Suprapubic skin (tissue), 3 donors: ENCODE data around the gene FKBP2.

ENCODE experiments used
- CTCF ChIP-seq, 2 donors: fragments of 200-600 bp in 1 of 2; fragments of 450-650 bp in 1 of 2; sonication (generic) in 1 of 2; IDR thresholded peaks; one replicate each; pipeline ENCODE4 v1.5.1; 2016 to 2019; ENCODE audit warnings: antibody characterized with exemption in 2 of 2, mild to moderate bottlenecking in 1 of 2, moderate library complexity in 1 of 2
- POLR2A ChIP-seq, 2 donors: fragments of 450-650 bp; IDR thresholded peaks; one replicate each; pipeline ENCODE4 v1.6.1; 2017; ENCODE audit warnings: antibody characterized with exemption in 2 of 2, mild to moderate bottlenecking in 2 of 2, moderate library complexity in 2 of 2

- TF ChIP-seq CTCF (IDR thresholded peaks at IDR 0.05): no peak
- no peak for TF ChIP-seq POLR2A (IDR thresholded peaks at IDR 0.05)
Observed at GRCh38 chr11:64230985-64231365, 9.9 kb upstream of the FKBP2 start.
